ENCODE measurements around the gene USP15. TPM values are rescaled to one million over a fixed set of nuclear protein-coding genes. Genes with fewer than 3 reads are reported as not detected.

Gene USP15
- total RNA-seq, 1 donor from 2014 or later, result 87.3 TPM

DNA sequence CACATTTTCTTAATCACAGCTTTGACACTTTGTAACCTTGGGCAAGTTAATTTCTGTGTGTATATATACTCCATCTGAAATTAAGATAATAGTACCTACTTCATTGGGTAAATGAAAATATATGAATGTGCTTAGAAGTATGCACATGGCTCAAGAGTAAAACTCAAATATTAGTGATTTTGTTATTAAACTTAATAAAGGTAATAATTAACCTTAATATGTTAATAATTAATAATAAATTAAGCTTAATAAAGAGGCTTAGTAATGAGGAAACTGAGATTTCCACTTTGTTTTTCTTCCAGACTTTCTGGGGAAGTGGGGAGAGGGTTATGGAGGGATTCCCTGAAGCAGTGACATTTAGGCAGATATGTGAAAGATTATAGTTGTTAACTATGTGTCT, 19.8 kb downstream of the USP15 start:
- no peak for DNase-seq
- Histone ChIP-seq H3K4me1 (peaks cover 20% of the 10 kb centered on the region), H3K27me3 (no peaks in the 10 kb centered on the region), H3K9me3 (no peaks in the 10 kb centered on the region), H3K36me3 (no peaks in the 10 kb centered on the region), H3K27ac (no peak overlapping the region), H3K4me3 (no peak overlapping the region)
- intact Hi-C loops (cut with DNase I), result no loop called here
- ATAC-seq, result no peak
- TF ChIP-seq, protein P1, sequence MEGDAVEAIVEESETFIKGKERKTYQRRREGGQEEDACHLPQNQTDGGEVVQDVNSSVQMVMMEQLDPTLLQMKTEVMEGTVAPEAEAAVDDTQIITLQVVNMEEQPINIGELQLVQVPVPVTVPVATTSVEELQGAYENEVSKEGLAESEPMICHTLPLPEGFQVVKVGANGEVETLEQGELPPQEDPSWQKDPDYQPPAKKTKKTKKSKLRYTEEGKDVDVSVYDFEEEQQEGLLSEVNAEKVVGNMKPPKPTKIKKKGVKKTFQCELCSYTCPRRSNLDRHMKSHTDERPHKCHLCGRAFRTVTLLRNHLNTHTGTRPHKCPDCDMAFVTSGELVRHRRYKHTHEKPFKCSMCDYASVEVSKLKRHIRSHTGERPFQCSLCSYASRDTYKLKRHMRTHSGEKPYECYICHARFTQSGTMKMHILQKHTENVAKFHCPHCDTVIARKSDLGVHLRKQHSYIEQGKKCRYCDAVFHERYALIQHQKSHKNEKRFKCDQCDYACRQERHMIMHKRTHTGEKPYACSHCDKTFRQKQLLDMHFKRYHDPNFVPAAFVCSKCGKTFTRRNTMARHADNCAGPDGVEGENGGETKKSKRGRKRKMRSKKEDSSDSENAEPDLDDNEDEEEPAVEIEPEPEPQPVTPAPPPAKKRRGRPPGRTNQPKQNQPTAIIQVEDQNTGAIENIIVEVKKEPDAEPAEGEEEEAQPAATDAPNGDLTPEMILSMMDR (IDR thresholded peaks at IDR 0.05), result no peak

DNA sequence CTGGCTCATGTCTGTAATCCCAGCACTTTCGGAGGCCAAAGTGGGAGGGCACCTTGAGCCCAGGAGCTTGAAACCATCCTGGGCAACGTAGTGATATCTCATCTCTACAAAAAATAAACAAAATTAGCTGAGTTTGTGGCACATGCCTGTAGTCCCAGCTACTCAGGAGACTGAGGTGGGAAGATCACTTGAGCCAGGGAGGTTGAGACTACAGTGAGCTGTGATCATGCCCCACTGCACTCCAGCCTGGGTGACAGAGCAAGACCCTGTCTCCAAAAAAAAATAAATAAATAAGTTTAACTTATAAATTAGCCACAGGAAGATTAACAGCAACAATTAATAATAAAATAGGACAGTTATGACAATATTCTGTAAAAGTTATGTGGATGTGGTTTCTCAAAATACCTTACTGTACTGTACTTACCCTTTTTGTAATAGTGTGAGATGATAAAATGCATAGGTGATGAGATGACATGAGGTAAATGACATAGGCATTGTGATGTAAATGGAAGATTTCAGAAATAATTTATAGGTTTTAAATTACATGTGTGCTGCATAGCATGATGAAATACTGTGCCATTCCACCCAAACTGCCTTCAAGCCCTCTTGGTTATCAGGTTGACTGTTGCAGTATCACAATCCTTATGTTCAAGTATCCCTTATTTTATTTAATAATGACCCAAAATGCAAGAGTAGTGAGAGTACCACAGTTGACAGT, 22.0 kb downstream of the USP15 start:
- no peak for DNase-seq
- Histone ChIP-seq H3K27me3 (no peaks in the 10 kb centered on the region), H3K4me1 (peaks cover 5% of the 10 kb centered on the region), H3K9me3 (no peaks in the 10 kb centered on the region), H3K36me3 (no peaks in the 10 kb centered on the region), H3K27ac (no peak overlapping the region), H3K4me3 (no peak overlapping the region)
- intact Hi-C loops (cut with DNase I), result no loop called here
- ATAC-seq, result no peak
- TF ChIP-seq, protein P1 (IDR thresholded peaks at IDR 0.05), result no peak

DNA sequence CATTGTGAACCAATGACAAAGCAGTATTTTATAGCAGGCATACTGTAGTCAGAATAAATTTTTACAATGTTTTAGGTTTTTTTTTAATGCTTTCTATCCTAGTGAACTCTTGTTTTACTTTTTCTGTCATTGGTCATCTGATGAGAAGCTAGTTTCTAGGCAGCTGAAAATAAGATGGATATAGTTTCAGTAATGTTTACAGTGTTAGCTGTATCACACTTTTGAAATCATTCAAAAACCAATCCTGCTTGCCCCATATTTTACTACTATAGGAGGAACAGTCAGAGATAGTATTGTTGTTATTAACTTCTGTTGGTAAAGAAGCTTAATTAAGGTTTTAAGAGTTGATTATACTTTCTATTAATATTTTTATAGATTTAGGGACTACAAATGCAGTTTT, 24.5 kb downstream of the USP15 start:
- H3K36me3 ChIP-seq, result no peaks in the 10 kb centered on the region
- intact Hi-C loops (cut with DNase I), result no loop called here
- DNase-seq (no peak), ATAC-seq (no peak)
- peaks cover 5% of the 10 kb centered on the region for H3K4me1 ChIP-seq
- no peak overlapping the region for H3K27ac ChIP-seq
- TF ChIP-seq, protein P1 (IDR thresholded peaks at IDR 0.05), result no peak
- H3K9me3 ChIP-seq, result no peaks in the 10 kb centered on the region
- no peaks in the 10 kb centered on the region for H3K27me3 ChIP-seq
- no peak overlapping the region for H3K4me3 ChIP-seq

DNA sequence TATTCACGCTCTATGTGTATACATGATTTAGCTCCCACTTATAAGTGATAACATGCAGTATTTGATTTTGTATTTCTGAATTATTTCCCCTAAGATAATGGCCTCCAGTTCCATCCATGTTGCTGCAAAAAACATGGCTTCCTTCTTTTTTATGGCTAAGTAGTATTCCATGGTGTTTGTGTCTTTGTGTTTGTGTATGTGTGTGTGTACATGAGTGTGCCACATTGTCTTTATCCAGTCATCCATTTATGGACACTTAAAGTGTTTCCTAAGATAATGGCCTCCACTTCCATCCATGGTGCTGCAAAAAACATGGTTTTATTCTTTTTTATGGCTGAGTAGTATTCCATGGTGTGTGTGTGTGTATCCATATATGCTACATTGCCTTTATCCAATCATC, 25.1 kb downstream of the USP15 start:
- no peak for DNase-seq
- no peak overlapping the region for H3K27ac ChIP-seq
- peaks cover 2% of the 10 kb centered on the region for H3K9me3 ChIP-seq

DNA sequence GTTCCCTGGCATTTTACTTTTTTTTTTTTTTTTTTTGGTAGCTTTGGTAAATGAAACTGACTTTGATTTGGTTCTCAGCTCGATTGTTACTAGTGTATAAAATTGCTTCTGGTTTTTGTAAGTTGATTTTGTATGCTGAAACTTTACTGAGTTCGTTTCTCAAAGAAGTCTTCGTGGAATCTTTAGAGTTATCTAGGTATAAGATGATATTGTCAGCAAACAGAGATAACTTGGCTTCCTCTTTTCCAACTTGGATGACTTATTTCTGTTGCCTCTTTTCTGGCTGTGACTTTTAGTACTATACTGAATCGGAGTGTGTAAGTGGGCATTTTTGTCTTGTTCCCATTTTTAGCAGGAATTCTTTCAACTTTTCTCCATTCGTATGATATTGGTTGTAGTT, 28.1 kb downstream of the USP15 start:
- intact Hi-C loops (cut with DNase I), result no loop called here
- DNase-seq, result no peak

More for the DNA sequence above, 25.1 kb downstream of the USP15 start:
- intact Hi-C loops (cut with DNase I), result no loop called here
- Histone ChIP-seq H3K4me1 (peaks cover 5% of the 10 kb centered on the region), H3K4me3 (no peak overlapping the region), H3K27me3 (no peaks in the 10 kb centered on the region), H3K36me3 (no peaks in the 10 kb centered on the region)
- TF ChIP-seq, protein P1 (IDR thresholded peaks at IDR 0.05), result no peak
- ATAC-seq, result no peak

More for the DNA sequence above, 28.1 kb downstream of the USP15 start:
- no peaks in the 10 kb centered on the region for H3K36me3 ChIP-seq
- no peak for ATAC-seq
- H3K9me3 ChIP-seq, result peaks cover 9% of the 10 kb centered on the region
- H3K4me3 ChIP-seq, result no peak overlapping the region
- peaks cover 10% of the 10 kb centered on the region for H3K4me1 ChIP-seq
- no peak overlapping the region for H3K27ac ChIP-seq
- TF ChIP-seq, protein P1 (IDR thresholded peaks at IDR 0.05), result no peak
- no peaks in the 10 kb centered on the region for H3K27me3 ChIP-seq

Data from upper lobe of right lung (tissue), 1 donor.